Ectodermal cell (in vitro differentiated cells): ENCODE measurements around the gene SLC48A1.
"Not testable (repeated sequence)": the region's sequence is repeated elsewhere in the genome, so short reads cannot be mapped to it uniquely, and the experiment has no call there.

Experiments
- H3K27ac ChIP-seq: 2 replicates; pipeline ENCODE4 v1.7.0; 2013; ENCODE audit warnings: mild to moderate bottlenecking, low read depth, low read length; ENCODE audit not compliant: insufficient read depth, poor library complexity, severe bottlenecking
- H3K27me3 ChIP-seq: 2 replicates; pipeline ENCODE4 v1.7.0; 2013; ENCODE audit warnings: mild to moderate bottlenecking, low read length; ENCODE audit not compliant: insufficient read depth, control insufficient read depth, poor library complexity, severe bottlenecking
- H3K36me3 ChIP-seq: one replicate; pipeline ENCODE4 v1.7.0; 2013; ENCODE audit warnings: low read length; ENCODE audit not compliant: control insufficient read depth, insufficient read depth
- H3K4me1 ChIP-seq: one replicate; pipeline ENCODE4 v1.7.0; 2013; ENCODE audit warnings: low read length; ENCODE audit not compliant: control insufficient read depth, insufficient read depth
- H3K4me3 ChIP-seq: 2 replicates; pipeline ENCODE4 v1.7.0; 2013; ENCODE audit warnings: low read depth, low read length, control low read depth; ENCODE audit not compliant: insufficient read depth
- H3K9me3 ChIP-seq: 2 replicates; pipeline ENCODE4 v1.7.0; 2013; ENCODE audit warnings: mild to moderate bottlenecking, low read length, moderate library complexity; ENCODE audit not compliant: control insufficient read depth
- WGBS, 2 experiments: methylation state at CpG; one replicate each; pipeline ENCODE4 v1.1.7; 2013; ENCODE audit warnings: missing lambda C conversion rate in 2 of 2; 5-methylcytosine and 5-hydroxymethylcytosine counted together

Gene SLC48A1

DNA sequence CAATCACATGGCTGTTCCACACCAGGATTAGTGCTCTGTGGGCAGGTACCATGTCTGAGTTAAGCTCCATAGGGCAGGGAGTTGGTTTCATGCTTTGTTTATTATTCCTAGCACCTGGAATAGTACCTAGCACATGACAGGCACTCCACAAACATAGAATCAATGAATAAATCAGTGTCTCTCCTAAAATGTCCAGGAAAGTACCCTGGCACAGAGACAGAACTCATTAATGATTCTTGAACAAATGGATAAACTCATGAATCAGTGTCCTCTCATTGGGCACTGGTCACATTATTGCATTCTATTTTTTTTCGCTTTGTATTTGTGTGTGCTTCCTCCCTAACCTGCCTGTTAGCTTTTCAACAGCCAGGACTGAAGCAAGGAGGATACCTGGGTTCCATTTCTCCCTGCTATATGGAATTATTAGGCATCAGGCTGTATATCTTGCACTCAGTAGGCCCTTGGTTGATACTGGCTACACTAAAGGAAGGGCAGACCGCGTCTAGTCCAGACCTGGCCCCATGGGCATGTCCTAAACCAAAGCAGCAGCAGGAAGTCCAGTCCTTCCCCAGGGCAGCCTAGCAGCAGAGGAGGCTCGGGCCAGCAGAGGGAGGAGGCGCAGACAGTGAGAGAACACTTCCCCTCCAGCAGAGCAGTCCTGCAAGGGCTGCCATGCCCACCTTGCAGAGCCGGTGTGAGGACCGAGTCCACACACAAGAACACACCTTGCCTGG is 28.3 kb downstream of the SLC48A1 start:
- no peak overlapping the region for H3K4me3 ChIP-seq
- 89 to 92% methylated on average over 7 of the region's 7 CpGs for WGBS, 2 experiments
- no peak overlapping the region for H3K27ac ChIP-seq
- no peaks in the 10 kb centered on the region for H3K9me3 ChIP-seq
- H3K27me3 ChIP-seq: no peaks in the 10 kb centered on the region
- H3K4me1 ChIP-seq: peaks cover 9% of the 10 kb centered on the region
- no peaks in the 10 kb centered on the region for H3K36me3 ChIP-seq

DNA sequence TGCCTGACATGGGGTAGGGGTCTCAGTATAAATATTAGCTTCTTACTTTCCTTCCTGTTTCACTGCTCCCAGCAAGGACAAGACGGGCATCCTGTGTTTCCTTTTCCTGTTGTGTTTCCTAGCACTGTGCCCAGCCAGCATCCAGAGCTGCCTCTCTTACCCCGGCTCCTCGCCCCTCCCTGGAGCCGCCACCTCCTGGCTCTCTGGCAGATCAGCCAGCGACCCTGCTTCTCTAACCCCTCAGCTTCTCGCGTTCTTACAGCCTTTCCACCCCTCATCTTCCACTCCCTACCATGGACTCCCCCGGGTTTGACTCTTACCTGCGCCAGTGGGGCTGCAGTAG is 28.8 kb downstream of the SLC48A1 start:
- H3K27ac ChIP-seq: no peak overlapping the region
- no peaks in the 10 kb centered on the region for H3K27me3 ChIP-seq
- peaks cover 9% of the 10 kb centered on the region for H3K4me1 ChIP-seq
- H3K36me3 ChIP-seq: no peaks in the 10 kb centered on the region
- no peaks in the 10 kb centered on the region for H3K9me3 ChIP-seq
- WGBS, 2 experiments: 88 to 90% methylated on average over 9 of the region's 9 CpGs
- H3K4me3 ChIP-seq: no peak overlapping the region

DNA sequence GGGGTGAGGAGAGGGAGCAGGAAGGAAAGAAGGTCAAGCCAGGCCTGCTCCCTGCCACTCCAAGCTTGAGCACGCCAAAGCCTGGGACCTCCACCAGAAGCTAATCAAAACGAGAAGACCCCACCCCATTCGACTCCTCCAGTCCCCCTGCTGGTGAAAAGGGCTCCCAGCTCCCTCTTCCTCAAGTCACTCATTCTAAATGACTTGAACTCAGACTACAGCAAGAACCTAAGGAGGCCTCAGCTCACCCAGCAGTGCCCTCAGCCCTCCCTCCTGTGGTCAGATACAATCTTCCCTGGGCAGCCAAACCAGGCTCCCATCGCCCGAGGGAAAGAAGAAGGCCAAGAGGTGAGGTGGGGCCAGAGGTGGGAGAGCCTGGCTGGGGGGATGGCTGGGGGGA is 29.3 kb downstream of the SLC48A1 start:
- H3K36me3 ChIP-seq: no peaks in the 10 kb centered on the region
- no peaks in the 10 kb centered on the region for H3K27me3 ChIP-seq
- H3K9me3 ChIP-seq: no peaks in the 10 kb centered on the region
- H3K4me3 ChIP-seq: no peak overlapping the region
- H3K27ac ChIP-seq: no peak overlapping the region
- H3K4me1 ChIP-seq: peaks cover 9% of the 10 kb centered on the region
- WGBS, 2 experiments: 71 to 80% methylated on average over 5 of the region's 5 CpGs

- Histone ChIP-seq H3K9me3 (no peaks in the 10 kb centered on the region), H3K27me3 (no peaks in the 10 kb centered on the region), H3K4me3 (no peak overlapping the region), H3K36me3 (no peaks in the 10 kb centered on the region), H3K27ac (no peak overlapping the region), H3K4me1 (peaks cover 16% of the 10 kb centered on the region)
- WGBS, 2 experiments: 92 to 93% methylated on average over 12 of the region's 12 CpGs
Measured at GRCh38 chr12:47803191-47803875, 30.3 kb downstream of the SLC48A1 start.

- 95 to 96% methylated on average over 8 of the region's 8 CpGs for WGBS, 2 experiments
- Histone ChIP-seq H3K27me3 (no peaks in the 10 kb centered on the region), H3K4me3 (no peak overlapping the region), H3K4me1 (peaks cover 21% of the 10 kb centered on the region), H3K27ac (no peak overlapping the region), H3K9me3 (no peaks in the 10 kb centered on the region), H3K36me3 (no peaks in the 10 kb centered on the region)
Measured at GRCh38 chr12:47804171-47804570, 31.1 kb downstream of the SLC48A1 start.

DNA sequence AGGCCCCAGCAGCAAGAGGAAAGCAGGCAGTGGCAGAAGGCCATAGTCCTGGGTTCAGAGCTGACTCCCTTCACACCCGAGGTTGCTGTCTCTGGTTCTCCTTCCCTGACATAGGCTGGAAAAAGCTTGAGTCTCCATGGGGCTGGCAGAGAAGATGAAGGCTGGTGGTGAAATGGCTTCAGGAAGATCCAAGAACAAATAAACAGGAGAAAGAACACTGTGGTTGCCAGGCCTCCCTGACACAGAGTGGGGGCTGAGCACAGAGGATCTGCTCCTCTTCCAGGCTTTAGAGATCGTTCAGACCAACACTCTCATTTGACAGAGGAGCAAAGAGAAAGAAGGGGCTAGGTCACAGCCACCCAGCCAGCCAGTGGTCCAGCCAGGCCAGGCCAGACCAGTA is 32.4 kb downstream of the SLC48A1 start:
- Histone ChIP-seq H3K4me3 (no peak overlapping the region), H3K27me3 (no peaks in the 10 kb centered on the region), H3K4me1 (peaks cover 21% of the 10 kb centered on the region), H3K9me3 (no peaks in the 10 kb centered on the region), H3K27ac (no peak overlapping the region), H3K36me3 (no peaks in the 10 kb centered on the region)
- 93 to 94% methylated on average over 2 of the region's 2 CpGs for WGBS, 2 experiments

- WGBS, 2 experiments: 90 to 92% methylated on average over 5 of the region's 5 CpGs
- Histone ChIP-seq H3K36me3 (no peaks in the 10 kb centered on the region), H3K4me1 (peaks cover 35% of the 10 kb centered on the region), H3K27ac (no peak overlapping the region), H3K27me3 (no peaks in the 10 kb centered on the region), H3K4me3 (no peak overlapping the region), H3K9me3 (no peaks in the 10 kb centered on the region)
Measured at GRCh38 chr12:47807338-47807737, 34.3 kb downstream of the SLC48A1 start.

- WGBS, 2 experiments: 82 to 84% methylated on average over 9 of the region's 9 CpGs
- Histone ChIP-seq H3K27me3 (no peaks in the 10 kb centered on the region), H3K4me3 (no peak overlapping the region), H3K4me1 (peaks cover 42% of the 10 kb centered on the region), H3K27ac (no peak overlapping the region), H3K9me3 (no peaks in the 10 kb centered on the region), H3K36me3 (no peaks in the 10 kb centered on the region)
Measured at GRCh38 chr12:47808050-47808449, 35.0 kb downstream of the SLC48A1 start.

GRCh38 chr12:47808574-47809365 is 35.7 kb downstream of the SLC48A1 start:
- Histone ChIP-seq H3K36me3 (no peaks in the 10 kb centered on the region), H3K4me3 (no peak overlapping the region), H3K27ac (no peak overlapping the region), H3K9me3 (no peaks in the 10 kb centered on the region), H3K4me1 (peaks cover 49% of the 10 kb centered on the region), H3K27me3 (no peaks in the 10 kb centered on the region)
- WGBS, 2 experiments: 87% methylated on average over 9 of the region's 9 CpGs

GRCh38 chr12:47809518-47809917 is 36.5 kb downstream of the SLC48A1 start:
- H3K9me3 ChIP-seq, H3K36me3 ChIP-seq, H3K27me3 ChIP-seq, H3K27ac ChIP-seq, H3K4me3 ChIP-seq: not testable (repeated sequence)
- H3K4me1 ChIP-seq: peaks cover 52% of the 10 kb centered on the region
- 93 to 94% methylated on average over 8 to 9 of the region's 9 CpGs for WGBS, 2 experiments
